ENCODE measurements around the gene TEX51.

DNA sequence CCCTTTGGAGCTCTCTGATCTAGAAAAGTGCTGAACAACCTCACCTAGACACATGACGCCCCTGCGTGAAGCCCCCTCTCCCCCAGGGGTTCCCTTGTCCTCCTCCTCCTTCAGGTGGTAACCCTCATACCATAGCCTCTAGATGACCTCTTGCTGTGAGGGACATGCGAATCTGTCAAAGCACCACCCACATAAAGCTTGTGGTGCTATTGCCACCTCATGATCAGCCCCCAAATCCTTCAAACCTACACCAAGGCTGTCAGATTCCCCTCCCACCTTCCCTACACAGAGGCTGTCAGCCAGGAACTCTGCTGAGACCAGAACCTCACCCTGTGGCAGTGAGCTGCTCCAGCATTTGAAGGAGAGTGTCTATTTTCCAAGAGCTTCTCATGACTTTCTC lies 43.1 kb upstream of the TEX51 start:
- TF ChIP-seq POLR2AphosphoS5 (IDR thresholded peaks at IDR 0.05) (no peak), POLR2A (IDR thresholded peaks at IDR 0.05) (no peak)
- TF ChIP-seq, protein P1, sequence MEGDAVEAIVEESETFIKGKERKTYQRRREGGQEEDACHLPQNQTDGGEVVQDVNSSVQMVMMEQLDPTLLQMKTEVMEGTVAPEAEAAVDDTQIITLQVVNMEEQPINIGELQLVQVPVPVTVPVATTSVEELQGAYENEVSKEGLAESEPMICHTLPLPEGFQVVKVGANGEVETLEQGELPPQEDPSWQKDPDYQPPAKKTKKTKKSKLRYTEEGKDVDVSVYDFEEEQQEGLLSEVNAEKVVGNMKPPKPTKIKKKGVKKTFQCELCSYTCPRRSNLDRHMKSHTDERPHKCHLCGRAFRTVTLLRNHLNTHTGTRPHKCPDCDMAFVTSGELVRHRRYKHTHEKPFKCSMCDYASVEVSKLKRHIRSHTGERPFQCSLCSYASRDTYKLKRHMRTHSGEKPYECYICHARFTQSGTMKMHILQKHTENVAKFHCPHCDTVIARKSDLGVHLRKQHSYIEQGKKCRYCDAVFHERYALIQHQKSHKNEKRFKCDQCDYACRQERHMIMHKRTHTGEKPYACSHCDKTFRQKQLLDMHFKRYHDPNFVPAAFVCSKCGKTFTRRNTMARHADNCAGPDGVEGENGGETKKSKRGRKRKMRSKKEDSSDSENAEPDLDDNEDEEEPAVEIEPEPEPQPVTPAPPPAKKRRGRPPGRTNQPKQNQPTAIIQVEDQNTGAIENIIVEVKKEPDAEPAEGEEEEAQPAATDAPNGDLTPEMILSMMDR (IDR thresholded peaks at IDR 0.05), result no peak
